A549 (cell line): ENCODE data around the gene QPCT.

Experiments
- KDM1A ChIP-seq: fragments of 200-600 bp; sonication (generic); IDR thresholded peaks from 2 replicates; pipeline ENCODE4 v1.6.1; 2016; ENCODE audit warnings: low read depth, mild to moderate bottlenecking
- KDM5A ChIP-seq: fragments of 200-600 bp; sonication (generic); IDR thresholded peaks from 2 replicates; pipeline ENCODE4 v1.6.1; 2016; ENCODE audit warnings: antibody characterized with exemption, mild to moderate bottlenecking
- MAFK ChIP-seq: fragments of 450-650 bp; IDR thresholded peaks from 2 replicates; pipeline ENCODE4 v1.6.1; 2014; ENCODE audit not compliant: partially characterized antibody
- POLR2A ChIP-seq: IDR thresholded peaks from 2 replicates; pipeline ENCODE4 v1.6.1; 2012; ENCODE audit warnings: mild to moderate bottlenecking, low read length
- TF ChIP-seq, protein P1 (sequence below): fragments of >200 bp; sonication (Bioruptor Twin); formaldehyde crosslinking; IDR thresholded peaks from 3 replicates; pipeline ENCODE4 v1.6.1; 2016
- TF ChIP-seq, protein P2 (sequence below): fragments of >200 bp; sonication (Bioruptor Twin); formaldehyde crosslinking; IDR thresholded peaks from 3 replicates; pipeline ENCODE4 v1.5.1; 2016

DNA sequence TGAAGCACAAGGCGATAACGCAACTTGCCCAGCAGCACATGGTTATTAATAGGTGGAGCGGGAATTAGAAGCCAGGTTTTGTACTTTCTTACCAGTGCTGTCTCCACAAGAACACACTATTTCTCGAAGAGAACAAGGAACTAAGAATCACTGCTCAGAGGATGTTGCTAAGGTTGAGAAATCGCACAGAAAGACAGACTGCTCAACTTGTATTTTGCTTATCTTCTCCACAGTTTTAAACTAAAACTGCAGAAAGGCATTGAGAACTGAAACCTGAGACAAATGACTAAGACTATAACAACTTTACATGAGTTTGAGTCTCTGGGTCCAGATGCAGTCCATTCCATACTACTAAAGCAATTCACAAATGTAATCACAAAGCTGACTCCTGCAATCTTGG, 26.0 kb upstream of the QPCT start:
- TF ChIP-seq, protein P1, sequence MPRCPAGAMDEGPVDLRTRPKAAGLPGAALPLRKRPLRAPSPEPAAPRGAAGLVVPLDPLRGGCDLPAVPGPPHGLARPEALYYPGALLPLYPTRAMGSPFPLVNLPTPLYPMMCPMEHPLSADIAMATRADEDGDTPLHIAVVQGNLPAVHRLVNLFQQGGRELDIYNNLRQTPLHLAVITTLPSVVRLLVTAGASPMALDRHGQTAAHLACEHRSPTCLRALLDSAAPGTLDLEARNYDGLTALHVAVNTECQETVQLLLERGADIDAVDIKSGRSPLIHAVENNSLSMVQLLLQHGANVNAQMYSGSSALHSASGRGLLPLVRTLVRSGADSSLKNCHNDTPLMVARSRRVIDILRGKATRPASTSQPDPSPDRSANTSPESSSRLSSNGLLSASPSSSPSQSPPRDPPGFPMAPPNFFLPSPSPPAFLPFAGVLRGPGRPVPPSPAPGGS: no peak
- no peak for TF ChIP-seq MAFK
- TF ChIP-seq, protein P2, sequence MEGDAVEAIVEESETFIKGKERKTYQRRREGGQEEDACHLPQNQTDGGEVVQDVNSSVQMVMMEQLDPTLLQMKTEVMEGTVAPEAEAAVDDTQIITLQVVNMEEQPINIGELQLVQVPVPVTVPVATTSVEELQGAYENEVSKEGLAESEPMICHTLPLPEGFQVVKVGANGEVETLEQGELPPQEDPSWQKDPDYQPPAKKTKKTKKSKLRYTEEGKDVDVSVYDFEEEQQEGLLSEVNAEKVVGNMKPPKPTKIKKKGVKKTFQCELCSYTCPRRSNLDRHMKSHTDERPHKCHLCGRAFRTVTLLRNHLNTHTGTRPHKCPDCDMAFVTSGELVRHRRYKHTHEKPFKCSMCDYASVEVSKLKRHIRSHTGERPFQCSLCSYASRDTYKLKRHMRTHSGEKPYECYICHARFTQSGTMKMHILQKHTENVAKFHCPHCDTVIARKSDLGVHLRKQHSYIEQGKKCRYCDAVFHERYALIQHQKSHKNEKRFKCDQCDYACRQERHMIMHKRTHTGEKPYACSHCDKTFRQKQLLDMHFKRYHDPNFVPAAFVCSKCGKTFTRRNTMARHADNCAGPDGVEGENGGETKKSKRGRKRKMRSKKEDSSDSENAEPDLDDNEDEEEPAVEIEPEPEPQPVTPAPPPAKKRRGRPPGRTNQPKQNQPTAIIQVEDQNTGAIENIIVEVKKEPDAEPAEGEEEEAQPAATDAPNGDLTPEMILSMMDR: no peak
- no peak for TF ChIP-seq POLR2A
- no peak for TF ChIP-seq KDM1A
- no peak for TF ChIP-seq KDM5A
